Smooth muscle cell (in vitro differentiated cells): Measurements from ENCODE around the gene ACTG1. TPM values are rescaled to one million over a fixed set of nuclear protein-coding genes. Genes with fewer than 3 reads are reported as not detected.
A peak's percentile ranks its signal among the peaks of the same experiment; 100 is the strongest.

Experiments
- DNase-seq: peaks from one replicate; lab custom pipeline; 2025; ENCODE audit not compliant: unreplicated experiment; lab: John Stamatoyannopoulos, UW
- H2AFZ ChIP-seq: fragments of 200-600 bp; sonication (generic); 2 replicates; pipeline ENCODE4 v1.6.0; 2016; ENCODE audit warnings: antibody characterized with exemption, low read depth, mild to moderate bottlenecking
- H3F3A ChIP-seq: fragments of 200-600 bp; sonication (generic); 2 replicates; pipeline ENCODE4 v1.6.0; 2017; ENCODE audit warnings: antibody characterized with exemption, low read depth
- H3K27ac ChIP-seq: fragments of 200-600 bp; sonication (generic); 2 replicates; pipeline ENCODE4 v1.5.1; 2016; ENCODE audit warnings: low read depth, mild to moderate bottlenecking
- H3K27me3 ChIP-seq: fragments of 200-600 bp; sonication (generic); 2 replicates; pipeline ENCODE4 v1.6.1; 2016; ENCODE audit warnings: low read depth, mild to moderate bottlenecking
- H3K36me3 ChIP-seq: fragments of 200-600 bp; sonication (generic); 2 replicates; pipeline ENCODE4 v1.5.1; 2016; ENCODE audit warnings: low read depth
- H3K4me1 ChIP-seq: fragments of 200-600 bp; sonication (generic); 2 replicates; pipeline ENCODE4 v1.5.1; 2016; ENCODE audit warnings: low read depth
- H3K4me2 ChIP-seq: fragments of 200-600 bp; sonication (generic); 2 replicates; pipeline ENCODE4 v1.6.0; 2016; ENCODE audit warnings: mild to moderate bottlenecking
- H3K4me3 ChIP-seq: fragments of 200-600 bp; sonication (generic); 2 replicates; pipeline ENCODE4 v1.5.1; 2016; ENCODE audit warnings: mild to moderate bottlenecking
- H3K79me2 ChIP-seq: fragments of 200-600 bp; sonication (generic); 2 replicates; pipeline ENCODE4 v1.6.0; 2016; ENCODE audit warnings: low read depth, mild to moderate bottlenecking
- H3K9ac ChIP-seq: fragments of 200-600 bp; sonication (generic); 2 replicates; pipeline ENCODE4 v1.6.0; 2016; ENCODE audit warnings: low read depth
- H3K9me3 ChIP-seq: fragments of 200-600 bp; sonication (generic); replicated peaks from 2 replicates; pipeline ENCODE4 v1.5.1; 2016; ENCODE audit warnings: low read depth
- H4K20me1 ChIP-seq: fragments of 200-600 bp; sonication (generic); 2 replicates; pipeline ENCODE4 v1.6.0; 2016; ENCODE audit warnings: low read depth
- CTCF ChIP-seq: fragments of 200-600 bp; sonication (generic); IDR thresholded peaks from 2 replicates; pipeline ENCODE4 v1.5.1; 2017; ENCODE audit warnings: borderline replicate concordance, mild to moderate bottlenecking, antibody characterized with exemption; ENCODE audit not compliant: insufficient read depth, poor library complexity, severe bottlenecking
- WGBS: methylation state at CpG from one replicate; pipeline ENCODE4 v1.1.7; 2016; ENCODE audit warnings: low lambda C conversion rate; 5-methylcytosine and 5-hydroxymethylcytosine counted together
- polyA plus RNA-seq: library from polyadenylated mRNA; unstranded; fragments of >200 nt; fragmentation: Nextera tagmentation; extraction: Ambion mirVana; gene quantifications from 2 replicates; pipeline ENCODE4 v1.2.1, GENCODE V29; 2016
- total RNA-seq: library from RNA; depleted of rRNA; stranded (reverse); fragments of >200 nt; gene quantifications from 2 replicates; pipeline ENCODE4 v1.2.3, GENCODE V29; 2014

Gene ACTG1
- total and polyA plus RNA-seq, 2 experiments from 2014 or later = 5,332 to 6,793 TPM

- 10% methylated on average over 59 of the region's 60 CpGs for WGBS
- H3K9ac ChIP-seq = no peak overlapping the region
Measured at GRCh38 chr17:81484195-81484979, 28.2 kb downstream of the ACTG1 start.

GRCh38 chr17:81483862-81484194, 28.8 kb downstream of the ACTG1 start:
- Histone ChIP-seq H4K20me1 (no peaks in the 10 kb centered on the region), H3K4me2 (peak overlapping the region; percentile 99), H3K9ac (no peak overlapping the region), H3K36me3 (no peaks in the 10 kb centered on the region), H3K27me3 (no peaks in the 10 kb centered on the region), H3K9me3 (no peaks in the 10 kb centered on the region), H3F3A (peaks cover 4% of the 10 kb centered on the region), H3K4me1 (peaks cover 21% of the 10 kb centered on the region), H2AFZ (peak overlapping the region; percentile 79), H3K4me3 (peak overlapping the region; percentile 61), H3K27ac (no peak overlapping the region), H3K79me2 (no peaks in the 10 kb centered on the region)
- TF ChIP-seq CTCF = no peak
- no peak for DNase-seq
- 18% methylated on average over 32 of the region's 32 CpGs for WGBS

More at GRCh38 chr17:81484195-81484979, 28.2 kb downstream of the ACTG1 start:
- Histone ChIP-seq H3K9me3 (no peaks in the 10 kb centered on the region), H2AFZ (peak overlapping the region; percentile 79), H3K27ac (no peak overlapping the region), H3K4me1 (peaks cover 26% of the 10 kb centered on the region), H3K27me3 (no peaks in the 10 kb centered on the region), H3K4me3 (peak overlapping the region; percentile 61), H3F3A (peaks cover 4% of the 10 kb centered on the region), H3K4me2 (peak overlapping the region; percentile 99), H3K79me2 (no peaks in the 10 kb centered on the region), H4K20me1 (no peaks in the 10 kb centered on the region), H3K36me3 (no peaks in the 10 kb centered on the region)
- peak; percentile 97 for TF ChIP-seq CTCF
- DNase-seq = peak; percentile 76

GRCh38 chr17:81483085-81483861, 29.3 kb downstream of the ACTG1 start:
- Histone ChIP-seq H3K27me3 (no peaks in the 10 kb centered on the region), H3F3A (peaks cover 4% of the 10 kb centered on the region), H3K4me3 (peak overlapping the region; percentile 61), H3K4me1 (peaks cover 15% of the 10 kb centered on the region), H4K20me1 (no peaks in the 10 kb centered on the region), H3K9me3 (no peaks in the 10 kb centered on the region), H3K27ac (no peak overlapping the region), H3K9ac (no peak overlapping the region), H3K4me2 (peak overlapping the region; percentile 99), H2AFZ (peak overlapping the region; percentile 79), H3K79me2 (no peaks in the 10 kb centered on the region), H3K36me3 (no peaks in the 10 kb centered on the region)
- no peak for DNase-seq
- no peak for TF ChIP-seq CTCF
- 51% methylated on average over 29 of the region's 29 CpGs for WGBS
